COLO668 (cell line): ENCODE data around the gene CERS3.
"Not testable (repeated sequence)": the region's sequence is repeated elsewhere in the genome, so short reads cannot be mapped to it uniquely, and the experiment has no call there.

Experiments
- DNase-seq: peaks from one replicate; lab custom pipeline; 2025; ENCODE audit not compliant: unreplicated experiment; lab: John Stamatoyannopoulos, UW

Gene CERS3

DNA sequence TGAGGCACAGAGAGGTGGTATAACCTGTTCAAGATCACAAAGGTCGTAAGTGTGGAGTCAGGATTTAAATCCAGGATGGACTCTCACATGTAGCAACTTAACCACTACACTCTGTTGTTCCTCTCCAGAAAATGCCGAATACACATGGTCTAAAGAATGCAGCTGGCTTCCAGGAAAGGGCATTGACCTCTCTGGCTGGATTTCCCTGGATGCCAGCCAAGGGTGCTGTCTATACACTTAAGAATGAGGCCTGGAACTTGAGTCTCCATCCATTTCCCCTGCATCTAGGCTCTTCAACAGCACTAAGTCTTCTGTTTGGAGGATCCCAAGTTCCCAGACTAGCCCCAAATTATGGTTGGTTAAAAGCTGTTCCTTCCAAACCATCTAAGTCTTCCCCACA is 60.5 kb downstream of the CERS3 start:
- no peak for DNase-seq

DNA sequence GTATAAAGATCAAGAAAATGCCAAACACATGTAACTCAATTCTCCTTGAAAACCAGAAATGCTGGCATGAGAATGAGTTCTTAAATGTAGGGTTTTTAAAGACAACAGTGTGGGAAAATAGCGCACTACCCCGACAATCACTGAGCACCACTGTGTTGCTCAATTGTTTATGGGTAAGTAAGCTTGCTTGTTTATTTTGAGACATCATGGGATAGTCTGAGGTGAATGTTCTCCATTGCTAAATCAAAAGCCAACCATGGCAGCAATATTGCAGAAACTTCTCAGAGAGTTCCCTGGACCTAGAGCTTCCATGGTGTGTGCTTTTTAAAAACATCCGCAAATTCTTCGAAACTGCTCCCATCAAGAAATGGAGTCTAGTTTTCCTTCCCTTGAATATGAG is 62.7 kb downstream of the CERS3 start:
- no peak for DNase-seq

DNA sequence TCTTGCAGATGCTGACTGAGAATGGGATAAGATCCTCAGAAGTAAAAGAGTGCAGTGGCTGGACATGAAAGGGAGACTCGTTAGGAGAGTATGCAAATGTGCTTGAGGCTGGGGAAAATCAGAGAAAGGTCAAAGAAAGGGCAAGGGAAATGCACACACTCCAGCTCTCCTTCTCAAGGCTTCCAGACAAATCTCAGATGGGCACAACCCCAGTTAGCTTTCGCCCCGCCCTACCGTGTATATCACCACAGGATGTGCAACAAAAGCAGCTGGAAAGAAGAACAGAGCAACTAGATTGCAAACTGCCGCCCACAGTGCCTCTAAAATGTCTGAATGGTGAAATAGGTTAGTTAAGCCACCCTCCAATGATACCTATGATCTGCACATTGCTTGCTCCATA is 63.9 kb downstream of the CERS3 start:
- no peak for DNase-seq

DNA sequence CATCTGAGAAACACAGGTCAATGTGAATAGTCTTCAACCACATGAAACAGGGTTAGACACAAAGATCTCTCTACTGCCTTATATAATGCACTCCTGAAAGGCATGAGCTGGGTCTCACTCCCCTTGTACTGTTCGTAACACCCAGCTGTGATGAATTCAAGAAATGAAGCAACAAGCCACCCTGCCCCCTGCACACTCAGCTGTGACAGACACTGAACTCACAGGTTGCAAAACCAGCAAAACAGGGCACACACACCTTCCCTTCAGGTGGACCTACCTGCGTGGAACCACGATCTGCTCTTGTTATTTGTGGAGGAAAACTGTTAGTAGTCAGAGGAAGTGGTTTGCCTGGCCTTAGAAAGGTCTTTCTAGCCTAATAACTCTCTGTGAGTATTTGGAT is 64.5 kb downstream of the CERS3 start:
- DNase-seq: no peak

DNA sequence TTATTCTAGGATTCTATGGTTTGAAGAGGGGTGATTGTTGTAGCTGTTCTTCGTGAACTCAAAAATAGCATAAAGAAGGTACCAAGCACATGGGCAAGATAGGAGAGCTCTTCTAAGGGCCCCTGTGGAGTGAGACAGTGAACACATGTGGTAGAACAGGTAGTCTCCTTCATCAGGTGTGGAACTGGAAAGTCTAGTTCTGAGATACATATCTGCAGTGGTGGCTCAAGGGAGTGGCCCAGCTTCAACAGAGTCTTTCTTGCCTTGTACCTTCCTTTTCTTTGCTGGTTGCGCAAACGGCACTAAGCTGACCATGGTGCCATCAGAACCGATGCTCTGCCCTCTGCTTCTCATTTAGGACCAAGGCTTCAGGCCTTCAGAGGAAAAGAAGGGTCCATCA is 65.2 kb downstream of the CERS3 start:
- no peak for DNase-seq

DNA sequence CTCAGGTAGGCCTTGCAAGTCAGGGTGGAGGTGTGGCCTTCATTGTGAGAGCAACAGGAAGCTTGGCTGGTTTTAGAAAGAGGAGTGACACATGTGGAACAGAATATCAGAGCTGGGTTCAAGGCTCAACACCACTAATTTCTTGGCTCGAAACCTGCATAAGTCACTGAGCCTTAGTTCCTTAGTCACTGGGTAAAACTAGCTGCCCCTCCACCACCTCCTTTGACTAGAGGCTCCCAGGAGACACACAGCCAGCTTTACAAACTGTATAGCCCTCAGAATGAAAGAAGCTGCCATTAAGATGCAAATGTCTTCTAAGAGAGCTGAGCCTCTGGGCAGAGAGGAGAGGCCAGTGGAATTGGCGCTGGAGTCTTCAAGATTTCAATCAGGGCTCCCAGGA is 67.7 kb downstream of the CERS3 start:
- no peak for DNase-seq

DNA sequence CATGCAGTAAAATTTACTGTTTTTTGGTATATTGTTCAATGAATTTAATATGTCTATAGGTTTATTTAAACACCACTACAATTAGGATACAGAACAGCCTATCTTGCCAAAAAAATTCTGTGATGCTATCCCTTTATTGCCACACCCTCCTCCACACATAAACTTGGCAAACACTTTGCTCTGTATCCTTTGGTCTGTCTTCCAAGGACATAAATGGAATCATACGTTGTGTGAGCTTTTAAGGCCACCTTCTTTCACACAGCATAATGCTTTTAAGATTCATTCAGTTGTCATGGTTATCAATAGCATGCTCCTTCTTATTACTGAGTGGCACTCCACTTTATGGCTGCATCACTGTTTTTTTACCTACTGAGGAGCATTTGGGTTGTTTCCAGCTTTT is 71.5 kb downstream of the CERS3 start:
- DNase-seq: no peak

DNA sequence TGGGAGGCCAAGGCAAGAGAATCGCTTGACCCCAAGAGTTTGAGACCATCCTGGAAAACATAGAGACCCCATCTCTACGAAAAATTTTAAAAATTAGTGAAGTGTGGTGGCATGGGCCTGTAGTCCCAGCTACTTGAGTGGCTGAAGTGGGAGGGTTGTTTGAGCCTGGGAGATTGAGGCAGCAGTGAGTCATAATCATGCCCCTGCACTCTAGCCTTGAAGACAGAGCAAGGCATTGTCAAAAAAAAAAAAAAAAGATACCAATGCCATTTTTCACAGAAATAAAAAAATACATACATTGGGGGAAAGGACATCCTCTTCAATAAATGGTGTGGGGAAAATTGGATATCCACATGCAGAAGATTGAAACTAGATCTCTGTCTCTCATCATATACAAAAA is 74.6 kb downstream of the CERS3 start:
- no peak for DNase-seq

DNA sequence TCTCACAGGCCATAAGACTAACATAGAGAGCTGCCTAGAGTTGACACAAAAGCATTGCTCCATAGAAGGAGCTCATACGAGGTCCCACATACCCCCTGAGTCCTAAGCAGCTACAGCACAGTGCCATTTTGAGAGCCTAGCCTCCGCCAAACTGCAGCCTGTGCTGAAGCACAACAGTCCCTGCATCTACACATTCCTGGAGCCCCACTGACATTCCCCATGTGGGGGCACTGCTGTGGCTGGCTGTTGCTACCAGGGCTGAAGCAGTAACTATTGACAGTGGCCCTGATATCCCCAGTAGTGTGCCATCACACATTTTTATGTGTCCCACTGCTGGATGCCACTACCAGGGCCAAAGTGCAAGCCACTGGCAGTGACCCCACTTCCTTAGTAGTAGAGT is 80.3 kb downstream of the CERS3 start:
- no peak for DNase-seq

DNA sequence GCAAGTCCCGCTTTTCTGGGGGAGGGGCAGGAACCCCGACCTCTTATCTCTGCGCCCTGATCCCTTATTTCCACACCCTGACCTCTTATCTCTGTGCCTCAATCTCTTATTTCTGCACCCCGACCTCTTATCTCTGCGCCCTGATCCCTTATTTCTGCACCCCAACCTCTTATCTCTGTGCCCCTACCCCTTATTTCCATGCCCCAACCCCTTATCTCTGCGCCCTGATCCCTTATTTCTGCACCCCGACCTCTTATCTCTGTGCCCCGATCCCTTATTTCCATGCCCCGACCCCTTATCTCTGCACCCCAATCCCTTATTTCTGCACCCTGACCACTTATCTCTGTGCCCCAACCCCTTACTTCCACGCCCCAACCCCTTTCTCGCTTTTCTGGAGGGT is 87.7 kb downstream of the CERS3 start:
- not testable (repeated sequence) for DNase-seq

DNA sequence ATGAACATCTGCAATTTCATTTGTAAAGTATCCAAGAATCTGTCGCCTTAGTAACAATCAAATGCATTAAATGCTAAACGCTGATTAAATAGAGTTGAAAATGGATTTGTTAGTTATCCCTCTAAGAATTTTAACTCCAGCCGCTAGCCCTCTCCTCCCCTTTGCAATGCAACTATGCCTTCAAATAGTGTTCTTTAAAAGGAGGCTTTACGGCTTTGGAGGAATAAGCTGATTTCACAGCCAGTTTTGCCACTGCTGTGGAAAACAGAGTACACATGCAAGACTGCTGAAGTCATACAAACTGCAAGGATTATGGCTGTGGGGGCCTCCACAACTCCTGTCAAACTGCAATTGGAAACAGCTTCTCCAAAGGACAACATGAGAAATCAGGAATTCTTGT is 89.2 kb downstream of the CERS3 start:
- no peak for DNase-seq

DNA sequence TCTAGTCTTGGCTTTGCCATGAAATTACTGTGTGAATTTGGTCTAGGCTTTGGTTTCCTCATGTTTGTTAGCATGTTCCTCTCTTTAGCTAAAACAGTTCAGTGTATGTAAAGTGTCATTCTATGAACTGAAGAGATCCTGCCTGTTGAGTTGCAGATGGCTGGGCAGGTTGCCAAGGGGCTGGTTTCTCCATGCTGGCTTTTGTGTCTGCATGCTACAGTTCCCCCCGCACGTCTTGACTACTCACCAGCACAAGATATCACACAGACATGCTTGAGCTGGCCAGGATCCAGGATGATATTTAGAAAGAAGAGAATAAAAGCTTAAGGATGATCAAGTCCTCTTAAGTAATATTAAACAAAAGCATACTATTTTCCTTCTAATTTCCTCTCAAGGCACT is 90.2 kb downstream of the CERS3 start:
- DNase-seq: peak; percentile 5

DNA sequence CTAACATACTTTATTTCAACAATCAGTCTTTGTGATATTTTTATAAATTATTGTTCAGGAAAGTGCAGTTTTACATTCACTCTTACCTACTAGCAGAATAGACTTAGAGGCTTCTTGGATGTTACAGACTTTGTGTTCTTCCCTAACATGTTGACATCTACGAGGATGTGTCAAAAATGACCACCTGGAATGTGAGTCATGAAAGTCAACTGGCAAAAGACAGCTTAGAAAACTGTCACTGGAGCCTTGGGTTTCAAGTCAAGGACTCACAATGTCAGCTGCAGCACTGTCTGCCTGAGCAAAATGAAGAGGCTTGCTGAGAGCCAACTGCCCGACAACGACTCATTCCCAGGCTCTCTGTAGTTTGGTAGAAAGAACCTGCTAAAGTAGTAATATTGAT is 91.5 kb downstream of the CERS3 start:
- no peak for DNase-seq

DNA sequence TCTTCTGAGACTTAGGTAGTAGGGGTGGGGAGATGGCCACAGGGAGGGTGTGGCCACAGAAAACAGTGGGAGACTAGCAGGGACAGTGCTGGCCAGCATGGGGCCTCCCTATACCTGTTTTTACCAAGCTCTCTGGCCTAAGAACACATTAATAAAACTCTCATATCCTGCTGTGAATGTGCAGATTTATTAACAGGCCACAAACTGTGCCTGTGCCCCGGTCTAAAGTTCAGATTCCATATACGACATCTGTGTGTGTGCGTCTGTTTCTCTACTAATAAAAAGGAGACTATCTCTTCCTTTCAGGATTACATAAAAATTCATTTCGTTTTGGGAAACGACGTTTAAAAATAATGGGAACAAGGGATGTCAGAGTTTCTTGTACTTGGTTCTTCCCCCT is 94.2 kb downstream of the CERS3 start:
- no peak for DNase-seq

DNA sequence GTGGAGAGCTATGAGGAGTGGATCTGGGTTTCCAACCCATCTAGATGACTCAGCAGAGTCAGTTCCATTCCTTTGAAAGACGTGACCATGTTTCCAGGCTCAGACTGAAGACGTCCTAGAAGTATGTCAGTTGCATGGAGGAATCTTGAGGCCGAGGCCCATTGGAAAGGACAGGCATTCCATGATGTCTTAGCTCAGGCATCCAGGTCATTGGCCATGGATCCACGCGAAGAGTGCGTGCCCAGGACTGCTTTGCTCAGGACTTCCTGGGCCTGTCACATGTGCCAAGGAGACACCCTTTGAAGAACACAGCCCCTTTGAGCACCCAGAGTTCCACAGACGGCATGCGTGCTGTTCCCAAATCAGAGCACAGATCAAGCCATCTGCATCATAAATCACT is 94.7 kb downstream of the CERS3 start:
- no peak for DNase-seq

DNA sequence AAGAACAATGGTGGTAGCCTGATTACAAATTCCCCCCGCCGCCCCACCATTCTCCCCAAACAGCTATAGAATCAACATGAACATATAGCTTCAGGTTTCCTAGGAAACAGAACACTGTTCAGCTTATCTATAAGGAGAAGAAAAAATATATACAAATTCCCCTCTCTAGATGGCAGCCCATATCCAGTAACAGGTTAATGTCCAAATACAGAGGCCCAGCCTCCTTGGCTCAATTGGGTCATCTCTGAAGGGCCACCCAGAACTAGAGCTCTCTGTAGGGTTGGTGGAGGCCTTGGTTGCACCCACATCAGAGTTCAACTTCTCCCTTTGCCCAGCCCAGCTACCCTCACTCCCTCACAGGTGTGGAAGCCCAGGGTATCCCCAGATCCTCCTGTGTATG is 95.4 kb downstream of the CERS3 start:
- DNase-seq: no peak

DNA sequence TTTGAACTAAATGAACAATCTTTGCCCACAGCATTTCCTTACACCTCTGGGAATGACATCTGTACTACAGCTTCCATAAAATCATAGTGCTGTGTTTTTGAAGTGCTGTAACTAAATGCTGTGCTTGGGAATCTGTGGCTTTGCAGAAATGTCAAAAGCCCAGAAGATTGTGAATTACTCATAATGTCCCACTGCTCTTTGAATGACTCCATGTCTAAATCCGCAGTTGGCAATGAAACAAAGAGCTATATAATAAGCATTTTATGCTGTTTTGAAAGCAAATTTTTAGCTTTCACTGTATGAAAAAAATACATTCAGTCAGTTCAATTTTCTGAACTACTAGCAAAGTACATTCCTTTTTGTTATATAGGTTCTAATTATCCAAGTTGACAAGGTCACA is 98.3 kb downstream of the CERS3 start:
- no peak for DNase-seq

DNA sequence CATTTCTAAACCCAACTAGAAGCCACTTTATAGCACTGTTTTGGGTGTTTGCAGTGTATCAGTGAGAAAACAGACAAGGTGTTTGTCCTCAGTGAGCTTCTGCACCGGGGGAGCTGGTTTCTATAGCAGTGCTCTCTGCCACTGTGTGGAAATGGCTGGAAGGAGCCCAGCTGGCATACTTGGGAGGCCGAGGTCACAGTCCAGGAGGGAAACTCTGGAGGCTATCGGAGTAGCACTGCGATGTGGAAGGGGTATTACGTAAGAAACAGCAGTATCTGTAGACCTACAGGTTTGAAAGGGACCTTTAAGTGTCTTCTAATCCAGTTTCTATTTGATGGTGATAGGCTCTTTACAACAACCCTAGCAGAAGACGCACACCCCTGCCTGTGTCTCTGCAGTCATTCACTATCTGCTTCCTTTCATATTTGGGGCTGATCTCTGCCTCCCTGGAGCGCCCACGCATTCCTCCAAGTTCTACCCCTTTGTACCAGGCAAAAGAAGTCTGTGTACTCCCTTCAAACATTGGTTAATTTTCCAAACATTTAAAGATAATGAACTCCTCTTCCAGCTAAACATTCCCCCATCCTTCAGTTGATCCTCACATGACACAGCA is 99.5 kb downstream of the CERS3 start:
- DNase-seq: no peak

DNA sequence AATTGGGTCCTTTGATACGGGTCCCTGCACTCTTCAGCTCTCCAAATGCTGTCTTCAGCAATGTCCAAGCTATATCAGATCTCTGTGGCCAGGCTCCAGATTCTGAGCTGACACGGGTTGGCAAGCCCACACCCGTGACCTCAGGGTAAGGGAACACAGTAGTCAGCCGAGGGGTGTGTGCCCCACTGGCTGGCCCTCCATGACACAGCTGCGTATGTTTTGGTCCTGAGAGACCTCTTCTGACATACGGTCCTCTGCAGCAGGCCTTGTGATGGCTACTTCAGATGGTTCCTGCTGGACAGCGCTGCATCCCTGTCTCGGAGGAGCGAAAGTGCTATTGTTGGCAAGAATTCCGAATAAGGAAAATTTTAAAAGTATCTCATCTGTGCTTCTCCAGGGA is 101.8 kb downstream of the CERS3 start:
- DNase-seq: no peak

DNA sequence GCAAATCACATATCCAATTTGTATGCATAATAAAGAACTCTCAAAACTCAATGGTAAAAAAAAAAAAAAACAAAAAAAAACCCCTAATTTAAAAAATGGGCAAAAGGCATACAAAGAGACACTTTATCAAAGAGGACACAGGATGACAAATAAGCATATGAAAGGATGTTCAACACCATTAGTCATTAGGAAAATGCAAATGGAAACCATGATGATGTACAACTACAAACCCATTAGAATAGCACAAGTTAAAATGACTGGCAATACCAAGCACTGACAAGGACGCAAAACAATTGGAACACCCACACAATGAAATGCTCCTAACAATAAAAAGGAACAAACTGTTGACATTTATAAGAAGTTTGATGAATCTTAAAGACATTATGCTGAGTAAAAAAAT is 123.6 kb downstream of the CERS3 start:
- DNase-seq: no peak

DNA sequence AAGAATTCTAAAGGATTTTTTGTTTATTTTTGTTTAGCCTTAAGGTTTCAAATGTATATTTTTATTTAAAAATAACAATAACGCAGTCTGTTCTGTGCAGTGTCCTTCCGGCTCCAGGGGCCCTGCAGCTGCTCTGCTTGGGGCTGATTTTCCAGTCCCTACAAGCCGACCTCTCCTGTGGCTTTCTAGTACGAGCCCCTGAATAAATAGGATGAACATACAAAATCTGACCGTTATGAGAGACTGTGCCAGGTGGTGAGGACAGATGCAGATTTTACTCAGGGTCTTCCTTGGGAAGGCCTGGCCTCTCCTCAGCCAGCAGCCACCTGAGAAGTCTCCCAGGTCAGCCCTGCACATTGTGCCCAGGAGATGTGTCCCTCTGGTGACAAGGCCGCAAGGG is 127.8 kb downstream of the CERS3 start:
- DNase-seq: no peak

DNA sequence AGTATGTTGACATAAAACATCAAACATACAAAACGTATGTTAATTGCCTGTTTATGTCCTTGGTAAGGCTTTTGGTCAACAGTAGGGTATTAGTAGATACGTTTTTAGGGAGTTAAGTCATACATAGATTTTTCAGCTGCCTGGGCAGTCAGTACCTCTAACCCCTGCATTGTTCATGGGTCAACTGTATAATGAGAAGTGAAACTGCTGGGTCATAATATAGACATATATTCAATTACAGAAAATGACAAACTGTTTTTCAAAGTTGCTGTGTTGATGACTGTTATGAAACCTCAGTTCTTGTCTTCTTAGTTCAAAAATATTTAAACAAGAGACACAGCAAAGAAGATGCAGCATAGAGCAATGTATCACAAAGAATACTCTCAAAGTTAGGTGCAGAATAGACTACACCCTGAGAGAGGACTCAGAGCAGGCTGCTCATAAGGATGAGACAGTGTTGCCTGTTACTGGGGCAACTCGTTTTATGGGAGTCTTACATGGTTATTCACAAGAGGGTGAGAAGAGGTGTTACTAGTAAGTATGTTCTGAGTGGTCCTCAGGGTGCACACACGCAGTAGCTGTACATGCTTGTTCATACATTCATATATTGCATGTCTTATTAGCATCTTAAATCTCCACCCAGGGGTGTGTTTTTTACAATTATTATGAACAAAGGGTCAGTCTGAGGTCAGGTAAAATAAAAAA is 133.9 kb downstream of the CERS3 start:
- DNase-seq: no peak

DNA sequence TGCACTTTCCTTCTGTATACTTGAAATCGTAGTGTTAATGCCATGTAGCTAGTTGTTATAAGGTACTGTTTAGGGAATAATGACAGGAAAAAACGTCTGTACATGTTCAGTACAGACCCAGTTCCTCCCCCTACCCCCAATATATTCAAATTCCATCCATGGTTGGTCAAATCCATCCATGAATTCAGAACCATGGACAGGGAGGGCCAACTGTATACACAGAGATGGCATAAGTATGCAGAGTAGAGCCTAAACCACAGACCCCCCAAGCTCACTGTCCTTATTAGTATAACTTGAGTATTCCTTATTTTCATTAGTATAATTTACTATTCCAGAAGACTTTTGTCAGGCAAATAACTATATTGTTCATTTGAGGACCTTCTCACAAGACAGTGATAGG is 135.7 kb downstream of the CERS3 start:
- no peak for DNase-seq
